CD4-positive, alpha-beta T cell treated with Interleukin-17A for 4 hours (primary cell): Measurements from ENCODE around the gene UQCC2.

ENCODE experiments used
- DNase-seq: peaks from one replicate; pipeline ENCODE4 v3.0.0-alpha.2; 2020; ENCODE audit warnings: mixed read lengths

UQCC2 gene

GRCh38 chr6:33670971-33671743, 40.3 kb downstream of the UQCC2 start:
- DNase-seq, result no peak

GRCh38 chr6:33670086-33670660, 41.3 kb downstream of the UQCC2 start:
- no peak for DNase-seq

GRCh38 chr6:33668914-33669313, 42.6 kb downstream of the UQCC2 start:
- DNase-seq, result peak; percentile 82

- DNase-seq, result no peak
These were observed 43.2 kb downstream of the UQCC2 start for GRCh38 chr6:33668328-33668727.

GRCh38 chr6:33667776-33668175, 43.7 kb downstream of the UQCC2 start:
- no peak for DNase-seq

- no peak for DNase-seq
These were observed 44.4 kb downstream of the UQCC2 start for GRCh38 chr6:33667072-33667471.

GRCh38 chr6:33665957-33666356, 45.5 kb downstream of the UQCC2 start:
- DNase-seq, result no peak

GRCh38 chr6:33664506-33665057, 46.9 kb downstream of the UQCC2 start:
- no peak for DNase-seq

GRCh38 chr6:33663727-33664449, 47.6 kb downstream of the UQCC2 start:
- no peak for DNase-seq

GRCh38 chr6:33663028-33663427, 48.5 kb downstream of the UQCC2 start:
- no peak for DNase-seq

- DNase-seq, result no peak
These were observed 49.2 kb downstream of the UQCC2 start for GRCh38 chr6:33662318-33662717.

GRCh38 chr6:33661106-33661838, 50.2 kb downstream of the UQCC2 start:
- DNase-seq, result no peak

- DNase-seq, result no peak
These were observed 51.5 kb downstream of the UQCC2 start for GRCh38 chr6:33659986-33660385.

- DNase-seq, result no peak
These were observed 52.4 kb downstream of the UQCC2 start for GRCh38 chr6:33658982-33659689.

GRCh38 chr6:33656844-33657243, 54.7 kb downstream of the UQCC2 start:
- no peak for DNase-seq

GRCh38 chr6:33654831-33655554, 56.5 kb downstream of the UQCC2 start:
- no peak for DNase-seq

- DNase-seq, result no peak
These were observed 59.5 kb downstream of the UQCC2 start for GRCh38 chr6:33652002-33652401.

GRCh38 chr6:33651403-33651802, 60.1 kb downstream of the UQCC2 start:
- DNase-seq, result no peak
